NCI-H446 treated with DMSO at 0.1 percent for 48 hours (cell line): ENCODE results near the gene HOXB5.

Source experiments
- DNase-seq: peaks from one replicate; lab custom pipeline; 2025; lab: John Stamatoyannopoulos, UW

Gene HOXB5

GRCh38 chr17:48593126-48593829 is at the start of gene HOXB5:
Gene HOXB5, minus strand, starts transcription at chr17:48593779. Its CDS starts 97 bp downstream, at chr17:48593682.
- no peak for DNase-seq

DNA sequence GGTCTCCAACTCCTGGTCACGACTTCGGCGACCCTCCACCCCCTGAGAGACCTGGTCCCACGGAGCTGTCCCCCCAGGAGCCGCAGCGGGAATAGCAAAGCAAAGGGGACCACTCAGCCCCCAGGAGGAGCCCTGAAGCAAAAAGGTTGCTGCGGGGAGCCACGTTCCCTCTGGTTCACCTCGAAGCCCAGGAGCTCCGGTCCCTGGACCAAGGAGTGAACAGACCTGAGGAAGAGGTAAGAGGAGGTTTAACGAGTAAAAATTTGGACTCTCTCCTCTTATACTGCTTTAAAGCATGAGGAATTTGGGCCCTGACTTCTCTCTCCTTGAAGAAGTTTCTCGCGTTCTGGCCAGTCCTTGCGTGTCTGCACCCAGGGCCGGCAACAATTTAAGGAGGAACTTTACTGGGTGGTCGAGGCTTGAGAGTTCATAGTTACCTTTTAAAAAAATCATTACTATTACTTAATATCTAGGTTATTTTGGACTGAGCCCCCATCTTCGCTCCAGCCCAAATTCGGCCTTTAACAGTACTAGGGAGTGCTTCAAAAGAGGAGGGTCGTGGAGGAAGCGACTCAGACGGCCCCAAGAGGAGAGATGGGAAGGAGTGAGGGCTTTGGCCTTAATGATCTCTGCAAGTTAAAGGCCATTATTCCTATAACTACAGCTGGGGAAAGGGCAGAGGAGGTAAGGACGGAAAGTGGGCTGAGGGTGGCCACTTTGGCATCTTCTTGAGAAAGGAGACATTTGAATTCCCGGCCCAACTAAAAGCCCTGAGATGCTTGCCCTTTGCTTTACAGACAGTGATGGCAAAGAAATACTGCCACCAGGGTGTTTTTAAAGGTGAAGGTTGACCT is 49.5 kb upstream of the HOXB5 start:
- DNase-seq: no peak

- no peak for DNase-seq
Measured at GRCh38 chr17:48642059-48642842, 48.7 kb upstream of the HOXB5 start.

DNA sequence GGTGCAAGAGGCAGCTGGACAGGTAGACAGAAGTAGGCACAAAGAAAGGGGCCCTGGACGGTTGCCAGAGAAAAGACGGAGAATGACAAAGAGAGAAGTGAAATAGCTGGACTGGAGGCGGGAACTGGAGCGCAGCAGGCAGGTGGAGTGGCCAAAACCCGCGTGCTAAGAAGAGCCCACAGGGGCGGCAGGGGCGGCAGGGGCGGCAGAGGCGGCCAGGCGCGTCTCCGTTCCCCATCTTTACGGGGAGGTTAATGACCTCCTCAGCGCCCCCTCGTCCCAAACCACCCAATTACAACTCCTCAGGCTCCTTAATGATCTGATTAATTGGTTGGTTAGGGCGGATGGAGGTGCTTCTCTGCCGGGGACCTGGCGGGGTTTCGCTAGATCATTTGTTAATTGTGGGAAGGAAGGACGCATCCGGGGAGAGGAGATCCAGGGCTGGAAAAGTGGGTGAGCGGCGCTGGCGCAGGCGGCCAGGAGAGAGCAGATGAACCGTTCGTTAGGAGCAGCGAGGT is 48.0 kb upstream of the HOXB5 start:
- DNase-seq: no peak

DNA sequence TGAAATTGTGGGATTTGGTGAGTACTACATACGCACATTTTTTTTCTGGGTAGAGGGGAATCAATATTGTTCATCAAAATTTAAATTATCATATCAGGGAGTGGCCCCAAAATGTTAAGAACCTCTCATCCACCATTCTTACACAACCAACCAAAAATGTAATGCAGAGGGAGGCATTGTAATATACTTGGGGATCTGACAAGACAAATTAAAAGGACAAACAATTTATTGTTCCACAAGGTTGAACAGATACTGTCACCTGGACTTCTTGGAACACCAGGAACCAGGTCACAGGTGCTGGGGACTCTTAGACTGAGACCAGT is 47.2 kb upstream of the HOXB5 start:
- no peak for DNase-seq

DNA sequence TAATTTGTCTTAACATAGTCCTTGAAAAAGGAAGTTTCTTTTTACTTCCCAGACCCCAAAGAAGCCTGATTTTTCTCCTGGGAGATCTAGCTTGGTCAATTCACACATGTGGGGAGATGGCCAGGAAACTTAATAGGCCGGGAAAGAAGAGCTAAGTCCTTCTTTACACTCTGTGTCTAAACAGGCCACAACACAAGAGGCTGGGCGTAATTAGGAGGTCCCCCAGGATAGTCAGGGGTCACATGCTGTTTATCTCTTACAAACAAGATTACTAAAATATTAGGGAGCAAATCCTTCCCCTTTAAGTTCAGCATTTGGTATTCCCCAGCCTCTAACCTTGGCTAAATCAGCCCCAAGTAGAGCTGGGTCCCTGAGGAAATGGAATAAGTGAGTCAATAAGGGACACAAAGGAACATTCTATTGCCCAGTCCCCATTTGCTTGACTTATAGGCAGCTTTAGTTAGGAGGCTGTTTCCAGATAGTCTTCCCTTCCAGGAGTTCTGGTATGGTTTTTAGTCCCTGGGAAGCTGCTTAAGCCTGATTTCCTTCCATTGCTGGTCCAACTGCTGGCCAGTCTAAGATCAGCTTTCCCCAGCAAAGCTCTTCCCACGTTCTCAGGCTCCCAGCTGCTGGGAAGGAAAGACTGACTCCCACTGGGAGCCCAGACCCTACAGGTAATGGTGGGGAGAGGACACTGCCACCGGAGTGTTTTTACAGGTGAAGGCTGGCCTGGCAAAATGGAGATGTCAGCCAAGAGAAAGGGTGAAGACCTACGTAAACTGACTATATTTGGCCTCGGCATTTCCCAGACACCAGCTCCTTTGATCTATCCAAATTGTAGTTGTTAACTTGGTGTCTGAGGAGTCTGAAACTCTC is 46.6 kb upstream of the HOXB5 start:
- DNase-seq: no peak

GRCh38 chr17:48639136-48639535 is 45.6 kb upstream of the HOXB5 start:
- no peak for DNase-seq

- DNase-seq: no peak
Measured at GRCh38 chr17:48637323-48638260, 44.0 kb upstream of the HOXB5 start.

- no peak for DNase-seq
Measured at GRCh38 chr17:48636177-48637018, 42.8 kb upstream of the HOXB5 start.

DNA sequence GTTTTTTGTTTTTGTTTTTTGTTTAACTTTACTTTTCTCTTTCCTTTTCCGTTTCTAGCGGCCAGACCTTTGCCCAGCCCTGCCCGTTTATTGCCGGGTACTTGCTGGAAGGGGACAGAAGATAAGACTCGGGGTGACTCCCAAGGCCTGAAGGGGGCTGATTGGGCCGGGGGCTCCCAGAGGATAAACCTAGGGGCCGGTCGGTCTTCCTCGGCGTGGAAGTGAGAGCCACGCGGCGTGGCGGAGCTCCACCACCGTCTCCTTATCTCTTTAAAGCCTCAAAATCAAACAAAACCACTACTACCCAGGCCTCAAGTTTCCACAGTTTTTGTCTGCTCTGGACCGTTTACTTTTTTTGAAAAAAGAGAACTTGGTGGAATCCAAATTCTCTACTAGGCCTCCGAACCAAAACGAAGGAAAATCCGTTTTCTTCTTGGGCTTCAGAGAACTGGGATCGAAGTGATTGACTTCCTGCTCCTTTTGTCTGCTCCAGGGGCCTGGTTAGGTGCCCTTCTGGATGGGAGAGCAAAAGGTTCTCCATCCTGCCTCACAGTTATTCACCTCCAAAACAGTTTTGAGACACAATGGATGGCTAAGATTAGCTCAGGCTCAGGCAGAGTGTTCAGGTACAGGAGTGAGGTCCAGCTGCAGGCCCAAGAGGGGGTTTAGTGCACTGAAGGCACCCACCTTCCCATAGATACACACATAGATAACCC is 41.1 kb upstream of the HOXB5 start:
- DNase-seq: no peak

DNA sequence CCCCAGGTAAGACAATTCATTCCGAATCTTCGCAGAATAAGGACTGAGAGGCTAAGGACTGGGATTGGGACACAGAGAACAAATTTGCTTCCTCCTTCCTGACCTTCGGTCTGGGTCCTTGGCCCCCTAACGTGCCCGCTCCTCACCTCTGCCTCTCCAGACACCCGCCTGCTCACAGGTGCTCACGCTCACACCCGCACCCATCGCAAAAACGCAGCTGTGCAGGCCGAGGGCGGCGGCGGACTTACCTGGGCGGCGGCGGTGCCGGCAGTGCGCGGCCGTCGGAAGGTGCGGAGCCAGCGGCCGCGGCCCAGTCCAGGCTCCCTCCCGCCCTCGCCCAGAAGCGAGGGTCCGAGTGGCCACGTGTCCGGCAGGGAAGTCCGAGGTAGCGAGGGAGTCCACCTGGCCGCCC is 39.7 kb upstream of the HOXB5 start:
- no peak for DNase-seq

DNA sequence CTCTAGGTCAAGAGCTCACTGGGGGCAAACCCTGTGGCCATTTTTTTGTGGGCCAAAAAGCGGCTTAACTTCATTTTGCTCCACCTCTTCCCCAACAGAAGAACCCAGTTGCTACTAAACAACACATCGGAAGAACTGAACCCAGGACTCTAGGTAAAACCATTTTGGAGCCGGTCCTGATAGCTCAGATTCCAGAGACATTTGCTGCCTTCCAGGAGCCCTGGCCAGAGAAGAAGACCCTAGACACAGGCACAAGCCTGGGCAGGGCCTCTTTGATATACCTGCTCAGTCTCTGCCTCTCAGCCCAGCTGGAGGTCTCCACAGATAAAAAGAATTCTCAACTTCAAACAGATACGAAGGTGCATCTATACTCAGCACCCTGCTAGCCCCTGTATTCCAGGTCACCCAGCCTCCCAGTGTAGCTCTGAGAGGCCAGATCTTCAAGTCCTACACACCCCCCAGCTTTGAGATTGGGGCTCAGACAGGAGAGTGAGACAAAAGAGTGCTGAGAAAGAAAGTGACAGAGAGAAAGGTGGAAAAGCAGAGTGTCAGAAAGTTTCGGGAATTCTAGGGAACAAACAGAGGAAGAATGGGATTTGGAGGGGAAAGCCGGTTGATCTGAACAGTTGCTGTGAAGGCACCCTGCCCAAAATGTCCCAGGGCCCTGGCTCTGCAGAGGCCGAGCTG is 39.1 kb upstream of the HOXB5 start:
- no peak for DNase-seq

- DNase-seq: no peak
Measured at GRCh38 chr17:48631693-48632578, 38.4 kb upstream of the HOXB5 start.

DNA sequence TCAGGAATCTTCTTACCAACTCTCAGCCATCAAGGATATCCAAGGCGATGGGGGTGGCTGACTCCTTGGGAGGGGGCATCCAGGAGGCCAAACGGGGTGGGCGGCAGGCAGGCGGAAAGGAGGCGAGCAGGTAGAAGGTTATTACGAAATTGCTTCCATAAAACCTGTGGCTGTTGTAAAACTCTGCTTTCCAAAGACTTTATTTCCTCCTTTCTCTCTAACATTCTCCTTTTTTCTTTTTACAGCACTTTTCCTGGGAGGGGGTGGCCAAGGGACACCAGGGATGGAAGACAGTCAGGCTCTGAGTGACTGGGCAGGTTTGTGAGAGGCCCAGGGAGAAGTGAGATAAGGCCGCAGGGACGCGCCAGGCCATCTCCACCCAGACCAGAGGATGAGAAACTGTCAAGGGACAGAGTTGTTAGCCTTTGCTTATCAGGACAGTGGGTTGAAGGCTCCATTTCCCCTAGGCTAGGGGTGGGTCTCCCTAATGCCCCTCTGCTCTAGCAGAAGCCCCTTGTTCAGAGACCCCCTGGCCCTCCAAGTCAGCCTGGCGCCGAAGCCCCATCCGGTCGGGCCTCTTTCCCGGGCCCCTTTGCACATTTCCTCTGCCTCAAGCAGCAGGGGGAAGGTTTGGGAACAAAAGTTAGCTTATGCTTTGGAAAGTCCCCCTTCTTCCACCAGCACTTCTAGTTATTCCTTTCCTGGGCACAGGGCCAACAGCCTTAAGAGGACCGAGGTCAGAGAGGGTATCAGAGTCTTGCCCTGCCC is 37.5 kb upstream of the HOXB5 start:
- no peak for DNase-seq

DNA sequence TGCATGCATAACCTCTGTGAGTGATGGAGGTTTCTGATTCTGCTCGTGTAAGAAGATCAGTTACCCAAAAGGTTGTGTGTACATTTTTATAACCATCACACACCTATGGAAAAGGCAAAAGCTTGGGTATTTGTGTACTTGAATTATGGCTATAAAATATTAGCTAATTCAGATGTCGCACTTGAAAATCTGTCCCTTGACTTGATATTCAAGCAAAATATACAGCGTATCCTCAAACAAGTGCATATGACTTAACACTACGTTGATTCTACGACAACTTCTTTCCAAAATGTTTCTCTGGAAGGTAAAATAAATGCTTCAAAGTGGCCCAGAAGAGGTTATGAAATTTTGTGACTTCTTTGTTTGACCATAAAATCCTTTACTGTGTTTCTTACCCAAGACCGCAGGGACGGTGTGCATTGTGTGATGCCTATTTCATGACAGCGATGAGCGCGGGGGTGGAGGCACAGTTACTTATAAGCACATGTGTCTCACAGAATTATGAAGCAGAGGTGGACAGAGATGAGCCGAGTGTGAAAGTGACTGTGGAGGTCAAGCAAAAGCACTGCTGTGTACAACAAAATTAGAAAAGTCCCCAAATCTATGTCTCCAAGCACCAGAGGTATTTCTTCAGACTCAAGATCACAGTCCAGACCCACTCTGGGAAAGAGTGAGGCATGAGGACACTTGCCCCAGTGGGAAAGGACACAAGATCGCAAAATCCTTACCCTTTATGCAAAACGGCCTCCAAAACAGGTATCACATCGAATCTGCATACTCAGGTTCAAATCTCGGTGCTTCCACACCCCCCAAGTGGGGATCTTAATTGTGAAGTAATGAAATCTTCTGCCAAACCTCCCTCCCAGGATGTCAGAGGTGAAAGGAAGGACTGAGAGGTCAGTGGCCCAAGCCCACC is 36.7 kb upstream of the HOXB5 start:
- no peak for DNase-seq
